SW 1271 (cell line): ENCODE measurements around the gene SUGP2.
A peak's percentile ranks its signal among the peaks of the same experiment; 100 is the strongest.
"Not testable (repeated sequence)": the region's sequence is repeated elsewhere in the genome, so short reads cannot be mapped to it uniquely, and the experiment has no call there.

Experiments used
- DNase-seq, 2 experiments: peaks; one replicate each; lab custom pipeline; 2025; lab: John Stamatoyannopoulos, UW

The SUGP2 gene

DNA sequence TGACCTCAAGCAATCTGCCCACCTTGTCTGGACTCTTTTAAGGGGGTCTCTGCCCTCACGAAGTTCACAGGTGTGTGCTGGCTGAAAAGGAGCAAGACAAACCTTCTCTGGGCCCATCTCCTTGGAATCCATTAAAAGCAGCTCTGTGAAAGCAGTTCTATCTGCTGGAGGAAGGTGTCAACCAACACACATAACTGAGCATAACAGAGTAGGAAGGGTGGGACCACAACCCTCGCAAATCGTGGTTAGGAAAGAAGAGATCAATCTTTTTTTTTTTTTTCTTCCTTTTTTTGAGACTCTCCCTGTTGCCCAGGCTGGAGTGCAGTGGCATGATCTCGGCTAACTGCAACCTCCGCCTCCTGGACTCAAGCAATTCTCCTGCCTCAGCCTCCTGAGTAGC is 1.4 kb downstream of the SUGP2 start:
- DNase-seq: no peak

DNA sequence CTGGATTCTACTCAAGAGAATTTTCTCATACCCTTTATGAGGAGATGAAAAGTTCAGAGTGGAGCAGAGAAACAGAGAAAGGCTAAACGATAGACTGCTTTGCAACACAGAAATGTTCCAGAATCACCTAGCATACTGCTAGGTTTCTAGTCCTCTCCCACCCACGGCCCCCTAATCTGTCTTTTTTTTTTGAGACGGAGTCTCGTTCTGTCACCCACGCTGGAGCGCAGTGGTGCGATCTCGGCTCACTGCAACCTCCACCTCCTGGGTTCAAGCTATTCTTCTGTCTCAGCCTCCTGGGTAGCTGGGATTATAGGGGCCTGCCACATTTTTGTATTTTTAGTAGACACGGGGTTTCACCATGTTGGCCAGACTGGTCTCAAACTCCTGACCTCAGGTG is 4.8 kb downstream of the SUGP2 start:
- DNase-seq: no peak

DNA sequence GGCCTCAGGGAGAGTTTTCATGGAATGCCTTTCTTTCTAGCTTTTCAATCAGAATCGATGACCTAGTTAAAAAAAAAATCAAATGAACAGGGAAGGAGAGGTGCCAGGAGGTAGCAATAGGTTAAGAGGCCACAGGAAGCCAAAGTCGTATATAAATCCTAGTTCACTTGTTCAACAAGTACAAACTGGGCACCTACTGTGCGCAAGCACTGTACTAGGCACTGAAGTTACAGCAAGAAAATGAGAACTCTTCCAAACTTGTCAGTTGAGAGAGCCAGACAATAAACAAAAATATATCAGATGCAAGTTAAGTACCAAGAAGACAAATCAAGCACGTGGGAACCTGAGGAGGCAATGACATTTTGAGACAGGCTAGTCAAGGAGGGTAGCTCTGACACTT is 6.1 kb downstream of the SUGP2 start:
- DNase-seq: no peak

DNA sequence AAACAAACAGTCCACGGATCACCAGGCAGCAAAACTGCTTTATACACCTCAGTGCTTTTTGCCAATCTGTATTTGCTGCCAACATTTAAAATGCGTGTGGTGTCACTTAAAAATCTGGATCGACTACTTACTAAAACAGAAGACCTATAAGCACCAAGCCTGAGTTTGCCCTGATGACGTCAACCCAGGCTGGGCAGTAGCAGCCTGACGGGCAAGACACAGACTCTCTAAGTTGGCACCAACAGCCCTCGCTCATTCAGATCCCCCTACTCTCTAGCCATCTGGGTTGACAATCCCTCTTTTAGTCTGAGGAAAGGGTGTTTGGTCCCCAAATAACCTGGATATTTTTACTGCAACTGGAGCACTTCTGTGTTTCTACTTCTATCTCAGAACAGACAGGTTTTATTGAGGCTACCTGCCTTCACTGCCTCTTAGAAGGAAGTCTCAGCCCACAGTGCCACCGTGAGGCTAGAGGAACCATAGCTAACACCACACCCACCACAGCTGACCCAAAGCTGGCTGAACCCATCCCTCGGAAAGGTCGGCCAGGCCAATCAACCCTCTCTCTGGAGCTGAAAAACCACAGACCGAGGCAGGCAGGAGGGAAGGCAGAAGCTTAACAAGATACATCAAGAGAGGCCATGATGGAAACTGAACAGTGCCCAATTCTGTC is 6.9 kb downstream of the SUGP2 start:
- DNase-seq: no peak

DNA sequence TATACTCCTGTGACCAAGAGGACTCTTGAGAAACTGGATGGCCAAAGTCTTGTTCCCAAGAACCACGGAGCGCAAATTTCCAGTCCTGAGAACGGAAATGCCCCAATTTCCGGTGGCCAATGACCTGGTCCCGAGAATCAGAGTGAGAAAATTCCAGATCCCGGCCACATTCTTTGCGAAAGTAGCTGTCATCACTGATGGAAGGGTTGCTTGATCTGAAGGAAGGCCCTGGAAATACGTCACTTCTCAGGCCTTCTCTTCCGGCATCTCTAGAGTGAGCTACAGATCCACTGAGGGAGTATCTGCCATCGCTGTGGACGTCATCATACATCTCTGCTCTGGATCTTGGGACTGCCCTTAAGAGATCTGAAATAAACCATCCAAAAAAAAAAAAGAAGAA is 7.5 kb downstream of the SUGP2 start:
- no peak for DNase-seq

DNA sequence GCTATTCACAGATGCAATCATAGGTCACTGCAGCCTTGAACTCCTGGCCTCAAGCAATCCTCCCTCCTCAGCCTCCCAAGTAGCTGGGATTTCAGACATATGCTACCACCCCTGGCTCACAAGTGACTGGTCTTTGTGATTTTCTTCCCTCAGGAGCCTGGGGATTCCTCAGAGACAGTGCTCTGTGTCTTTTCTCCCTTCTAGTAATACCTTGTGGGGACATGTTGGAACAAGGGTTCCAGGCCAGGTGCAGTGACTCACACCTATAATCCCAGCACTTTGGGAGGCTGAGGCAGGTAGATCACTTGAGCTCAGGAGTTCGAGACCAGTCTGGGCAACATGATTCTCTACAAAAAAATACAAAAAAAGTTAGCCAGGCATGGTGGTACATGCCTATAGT is 9.9 kb downstream of the SUGP2 start:
- not testable (repeated sequence) for DNase-seq

DNA sequence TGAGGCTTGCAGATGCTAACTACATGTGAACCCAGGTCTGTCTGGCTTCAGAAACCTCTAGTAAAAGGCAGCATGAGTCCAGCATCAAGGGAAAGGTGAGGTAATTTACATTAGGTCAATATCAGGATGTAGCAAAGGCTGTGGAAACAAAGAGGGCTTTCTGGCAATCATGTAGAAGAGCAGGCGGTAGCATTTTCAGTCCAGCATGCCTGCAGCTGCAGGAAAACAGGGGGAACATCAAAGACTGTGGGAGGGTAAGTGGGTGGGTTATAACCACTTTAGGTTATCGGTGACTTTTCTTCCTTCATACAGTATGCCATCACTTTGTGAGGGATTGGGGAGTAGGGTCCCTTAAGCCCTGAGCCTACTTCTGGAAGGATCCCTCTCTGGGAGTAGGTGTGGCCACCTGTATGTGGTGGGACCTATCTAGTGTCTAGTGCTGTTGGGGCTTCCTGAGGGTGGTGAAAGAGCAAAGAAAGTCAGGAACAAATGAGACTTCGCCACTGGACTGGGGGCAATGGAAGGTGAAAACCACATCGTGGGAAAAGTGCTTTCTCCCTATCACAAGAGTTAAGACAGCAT is 10.8 kb downstream of the SUGP2 start:
- DNase-seq: no peak

DNA sequence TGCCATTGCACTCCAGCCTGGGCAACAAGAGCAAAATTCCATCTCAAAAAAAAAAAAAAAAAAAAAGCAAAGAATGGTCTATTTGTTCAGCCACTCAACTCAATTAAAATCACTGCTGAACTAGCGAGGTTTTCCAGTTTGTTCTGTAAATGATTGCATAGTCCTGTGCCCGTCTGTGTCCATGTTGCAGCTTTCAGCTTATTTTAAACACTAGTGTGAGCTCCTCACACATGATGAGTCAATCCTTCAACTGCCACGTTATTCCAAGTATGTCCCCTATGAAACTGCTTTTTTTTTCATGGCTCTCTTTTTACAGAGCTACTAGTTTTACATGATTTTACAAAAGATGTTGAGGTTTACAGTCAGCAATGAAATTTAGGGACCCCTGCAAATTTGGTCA is 12.2 kb downstream of the SUGP2 start:
- no peak for DNase-seq

DNA sequence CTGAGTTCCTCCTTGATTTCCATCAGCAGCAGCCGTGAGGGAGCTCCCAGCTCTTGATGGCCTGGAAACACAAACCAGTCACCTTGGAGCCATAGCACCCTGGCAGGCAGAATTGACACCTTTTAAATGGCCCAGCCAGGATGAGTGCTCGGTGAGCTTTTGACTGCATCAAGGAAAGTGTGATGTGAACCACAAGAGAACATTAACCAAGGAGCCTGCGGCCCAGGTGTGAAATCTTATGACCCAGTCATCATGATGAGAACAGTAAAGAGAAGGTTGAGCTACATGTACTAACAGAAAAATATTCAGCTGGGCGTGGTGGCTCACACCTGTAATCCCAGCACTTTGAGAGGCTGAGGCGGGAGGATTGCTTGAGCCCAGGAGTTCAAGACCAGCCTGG is 22.8 kb downstream of the SUGP2 start:
- DNase-seq: no peak

DNA sequence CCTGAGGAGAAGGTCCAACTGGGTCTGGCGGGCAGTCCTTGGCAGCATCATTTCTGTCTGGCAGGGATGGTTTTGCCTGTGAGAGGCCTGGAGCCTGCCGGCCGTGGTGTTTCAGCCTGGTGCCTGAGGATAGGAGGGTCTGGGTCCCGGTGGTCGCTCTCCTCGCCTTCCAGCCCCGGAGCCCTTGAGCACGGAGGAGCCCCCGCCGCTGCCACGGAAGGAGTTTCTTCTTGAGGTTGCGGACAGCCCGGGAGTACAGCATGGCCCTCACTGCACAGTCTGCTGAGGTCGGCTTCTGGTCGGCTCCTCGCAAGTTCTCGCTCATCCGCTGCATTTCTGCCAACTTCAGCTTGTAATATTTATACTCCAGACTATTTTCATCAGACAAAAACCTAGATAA is 23.4 kb downstream of the SUGP2 start:
- no peak for DNase-seq

DNA sequence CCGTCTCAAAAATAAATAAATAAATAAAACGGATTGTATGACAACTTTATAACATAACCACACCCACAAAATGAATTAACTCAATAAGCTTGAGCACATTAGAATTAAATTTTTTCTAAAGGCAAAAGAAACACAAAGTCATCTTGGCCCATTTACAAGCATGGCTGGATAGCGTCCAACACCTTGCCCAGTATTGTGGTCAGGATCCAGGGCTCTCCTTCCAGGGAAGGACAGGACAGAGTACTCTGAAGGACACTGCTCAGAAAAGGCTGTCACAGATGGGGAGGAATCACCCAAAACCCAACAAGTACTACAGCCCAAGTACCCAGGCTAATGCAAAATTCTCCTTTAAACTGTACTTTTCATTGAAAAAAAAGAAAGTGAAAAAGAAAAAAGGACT is 27.1 kb downstream of the SUGP2 start:
- no peak for DNase-seq

DNA sequence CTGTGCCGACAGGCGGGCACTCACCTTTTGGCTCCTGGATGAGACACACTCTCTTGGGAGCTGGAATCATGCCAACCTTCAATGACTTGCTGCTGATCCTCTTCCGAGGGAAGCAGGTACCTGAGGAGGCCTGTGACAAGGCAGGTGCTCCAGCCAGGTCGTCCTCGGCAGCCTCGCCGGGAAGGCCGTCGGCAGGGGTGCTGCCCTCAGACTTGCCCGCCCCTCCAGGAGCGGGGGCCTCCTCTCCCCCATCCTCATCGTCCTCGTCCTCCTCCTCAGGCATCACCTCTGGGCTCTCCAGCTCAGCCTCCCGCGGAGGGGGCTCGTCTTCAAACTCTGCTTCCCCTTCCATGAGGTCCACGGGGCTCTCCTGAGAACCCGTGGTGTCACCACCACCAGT is 29.2 kb downstream of the SUGP2 start:
- no peak for DNase-seq

DNA sequence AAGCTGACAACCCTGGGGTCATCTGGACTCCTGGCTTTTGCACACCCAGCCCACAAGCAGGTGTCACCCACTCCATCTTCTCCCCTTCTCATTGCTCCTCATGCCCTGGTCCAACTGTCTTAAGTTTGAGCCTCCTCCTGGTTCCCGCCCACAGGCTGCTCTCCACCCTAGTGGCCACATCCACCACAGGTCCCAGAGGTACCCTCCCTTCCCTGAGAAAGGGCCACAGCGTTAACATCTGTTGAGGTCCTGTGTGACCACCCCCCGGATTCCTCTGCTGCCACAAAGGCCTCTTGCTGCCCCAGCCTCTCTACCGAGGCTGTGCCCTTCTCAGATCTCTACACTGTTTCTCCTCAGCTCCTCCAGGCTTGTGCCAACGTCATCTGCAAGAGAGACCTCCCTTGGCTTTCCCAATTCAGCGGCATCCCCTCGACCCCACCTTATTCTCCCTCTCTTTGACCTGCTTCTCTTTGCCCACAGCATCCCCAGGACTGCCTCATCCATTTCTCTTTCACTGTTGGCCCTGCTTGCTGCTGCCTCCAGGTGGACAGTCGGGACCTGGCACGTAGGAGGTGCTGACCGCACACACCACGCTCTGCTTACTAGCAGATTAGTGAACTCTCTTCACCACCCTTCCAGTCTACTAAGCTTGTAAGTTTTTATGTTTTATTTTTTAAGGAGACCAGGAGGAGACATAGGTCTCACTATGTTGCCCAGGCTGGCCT is 33.3 kb downstream of the SUGP2 start:
- no peak for DNase-seq

DNA sequence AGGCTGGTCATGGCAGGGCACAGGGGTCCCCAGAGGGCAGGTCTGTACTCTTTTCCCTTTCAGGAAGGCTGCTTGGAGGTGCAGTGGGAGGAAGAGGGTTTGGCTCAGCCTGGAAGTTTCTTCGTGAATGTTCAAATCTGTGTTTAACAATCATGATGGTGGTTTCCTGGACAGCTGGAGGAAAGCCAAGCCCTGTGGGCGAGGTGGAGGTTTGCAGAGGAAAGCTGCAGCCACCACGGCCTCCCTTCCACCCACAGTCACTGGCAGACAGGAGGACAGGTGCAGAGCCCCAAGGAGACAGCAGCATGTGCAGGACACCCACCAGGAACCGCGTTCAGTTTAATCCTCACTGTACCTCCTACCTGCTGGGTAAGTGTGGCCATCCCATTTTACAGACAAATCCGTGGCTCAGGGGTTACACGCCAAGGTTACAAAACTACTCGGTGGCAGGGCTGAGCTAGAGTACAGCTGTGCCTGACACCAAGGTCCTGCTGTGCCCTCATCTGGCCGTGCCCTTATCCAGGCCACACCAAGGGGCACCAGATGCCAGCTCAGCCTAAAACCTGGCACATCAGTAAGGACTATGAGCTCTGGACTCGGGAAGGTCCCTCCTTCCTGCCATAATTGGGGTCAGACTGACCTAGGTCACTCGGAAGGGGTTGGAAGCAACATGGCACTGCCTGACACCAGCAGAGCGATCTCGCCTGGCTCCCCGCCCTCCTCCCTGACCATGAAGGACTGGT is 34.1 kb downstream of the SUGP2 start:
- DNase-seq: no peak

DNA sequence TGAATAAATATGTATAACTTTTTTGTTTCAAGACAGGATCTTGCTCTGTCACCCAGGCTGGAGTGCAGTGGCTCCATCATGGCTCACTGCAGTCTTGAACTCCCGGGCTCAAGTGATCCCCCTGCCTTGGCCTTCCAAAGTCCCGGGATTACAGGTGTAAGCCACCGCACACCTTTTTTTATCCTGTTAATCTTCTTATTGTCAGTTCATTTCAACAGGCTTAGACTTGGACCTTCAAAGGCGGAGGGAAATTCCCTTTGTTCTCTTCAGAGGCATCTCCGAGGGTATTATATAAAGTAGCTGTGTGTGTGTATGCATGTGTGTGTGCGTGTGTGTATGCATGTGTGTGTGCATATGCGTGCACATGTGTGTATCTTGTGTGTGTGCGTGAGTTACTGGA is 35.0 kb downstream of the SUGP2 start:
- DNase-seq: no peak

DNA sequence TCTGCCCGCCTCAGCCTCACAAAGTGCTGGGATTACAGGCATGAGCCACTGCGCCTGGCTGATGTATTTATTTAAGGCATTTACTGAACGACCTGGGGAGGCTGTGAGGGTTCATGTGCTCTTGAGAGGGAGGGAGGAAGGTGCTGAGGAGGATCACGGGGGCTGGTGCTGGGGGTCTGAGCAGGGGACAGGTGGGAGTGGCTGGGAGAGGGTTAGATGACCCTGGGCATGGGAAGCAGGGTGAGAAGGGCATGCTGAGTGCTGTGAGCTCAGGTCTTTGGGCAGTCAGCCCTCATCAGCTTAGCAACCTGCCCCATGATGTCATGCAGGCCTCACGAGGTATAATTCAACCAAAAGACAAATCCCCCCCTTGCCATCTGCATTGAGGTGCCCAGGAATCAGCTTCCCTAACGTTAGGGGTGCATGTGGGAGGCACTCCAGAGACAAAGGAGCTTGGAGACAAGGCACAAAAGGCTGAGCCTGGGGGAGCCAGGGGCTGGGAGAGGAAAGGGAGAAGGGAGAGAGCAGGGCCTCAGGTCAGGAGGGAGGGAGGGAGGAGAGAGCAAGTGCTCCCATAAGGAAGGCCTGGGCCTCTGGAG is 36.4 kb downstream of the SUGP2 start:
- no peak for DNase-seq

DNA sequence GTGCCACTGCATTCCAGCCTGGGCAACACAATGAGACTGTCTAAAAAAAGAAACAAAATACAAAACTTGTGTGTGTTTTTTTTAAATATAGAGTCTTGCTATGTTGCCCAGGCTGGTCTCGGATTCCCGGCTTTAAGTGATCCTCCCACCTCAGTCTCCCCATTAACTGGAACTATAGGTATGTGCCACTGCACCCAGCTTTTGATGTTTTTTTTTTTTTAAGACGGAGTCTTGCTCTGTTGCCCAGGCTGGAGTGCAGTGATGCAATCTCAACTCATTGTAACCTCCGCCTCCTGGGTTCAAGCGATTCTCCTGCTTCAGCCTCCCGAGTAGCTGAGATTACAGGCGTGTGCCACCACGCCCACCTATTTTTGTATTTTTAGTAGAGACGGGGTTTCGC is 37.0 kb downstream of the SUGP2 start:
- no peak for DNase-seq

DNA sequence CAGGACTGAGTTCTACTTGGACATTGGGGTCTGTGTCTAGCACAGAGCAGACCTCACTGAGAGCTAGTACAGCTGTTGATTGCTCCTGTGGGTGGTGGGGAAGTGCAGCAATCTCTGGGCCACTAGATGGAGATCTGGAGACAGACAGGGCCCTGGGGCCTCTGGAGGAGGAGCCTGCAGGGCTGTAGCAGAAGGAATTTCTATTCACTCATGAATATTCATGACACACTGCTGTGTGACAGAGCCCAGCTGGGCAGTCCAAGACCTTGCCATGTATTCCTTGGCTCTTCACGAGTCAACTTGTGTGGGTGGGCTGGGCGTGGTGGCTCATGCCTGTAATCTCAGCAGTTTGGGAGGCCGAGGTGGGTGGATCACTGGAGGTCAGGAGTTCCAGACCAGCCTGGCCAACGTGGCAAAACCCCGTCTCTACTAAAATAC is 37.5 kb downstream of the SUGP2 start:
- DNase-seq: peak; percentile 41 to 67

DNA sequence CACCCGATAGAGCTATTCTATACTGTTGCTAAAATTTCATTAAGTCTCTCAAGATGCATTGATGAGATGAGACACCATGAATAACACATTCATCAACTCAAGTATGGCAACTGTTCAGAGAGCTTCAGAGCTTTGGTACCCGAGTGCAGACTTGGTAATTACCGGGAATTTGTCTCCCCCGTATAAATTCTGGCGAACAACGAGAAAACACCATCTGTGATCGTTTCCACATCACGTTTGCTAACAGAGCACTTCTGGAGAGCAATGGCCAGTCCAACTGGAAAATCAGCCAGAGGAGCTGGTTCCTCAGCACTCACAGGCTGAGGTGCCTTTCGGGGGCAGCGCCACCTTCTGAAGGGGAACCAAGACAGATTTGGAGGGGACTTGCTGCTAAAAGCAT is 40.2 kb downstream of the SUGP2 start:
- no peak for DNase-seq

DNA sequence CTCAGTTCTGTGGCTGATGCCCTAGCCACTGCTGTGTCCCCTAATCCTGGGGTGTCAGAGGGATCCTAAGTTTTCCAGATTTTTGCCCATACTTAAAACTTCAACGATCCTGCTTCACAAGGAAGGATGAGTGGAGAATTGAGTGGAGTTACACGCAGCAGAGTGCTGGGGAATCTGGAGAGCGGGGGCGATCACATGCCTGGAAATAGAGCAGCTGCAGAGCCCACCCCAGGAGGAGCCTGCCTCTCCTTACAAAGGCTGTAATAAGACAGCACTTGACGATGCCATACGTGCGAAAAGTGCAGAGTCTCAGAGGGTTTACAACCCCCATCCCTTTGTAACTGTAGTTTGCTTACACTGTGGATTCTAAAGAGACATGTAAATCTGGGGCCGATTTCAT is 40.6 kb downstream of the SUGP2 start:
- DNase-seq: no peak

DNA sequence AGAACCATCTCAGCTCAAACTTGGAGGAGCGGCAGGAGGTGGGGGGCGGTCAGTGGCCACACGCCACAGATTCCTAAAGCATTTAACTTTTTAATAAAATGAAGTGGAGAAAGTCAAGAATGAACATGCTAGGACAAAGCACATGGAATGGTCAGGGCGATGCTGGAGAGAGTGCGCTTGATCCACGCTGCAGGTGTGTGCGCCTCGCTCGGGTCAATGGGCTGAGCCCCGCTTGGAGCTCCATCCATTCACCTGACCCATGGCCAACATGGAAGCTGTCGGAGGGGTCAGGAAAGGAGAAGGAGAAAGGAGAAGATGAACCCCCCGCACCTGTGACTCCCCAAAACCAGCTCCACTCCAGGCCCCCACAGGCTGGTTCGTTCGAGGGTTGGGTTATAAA is 41.8 kb downstream of the SUGP2 start:
- DNase-seq: no peak

DNA sequence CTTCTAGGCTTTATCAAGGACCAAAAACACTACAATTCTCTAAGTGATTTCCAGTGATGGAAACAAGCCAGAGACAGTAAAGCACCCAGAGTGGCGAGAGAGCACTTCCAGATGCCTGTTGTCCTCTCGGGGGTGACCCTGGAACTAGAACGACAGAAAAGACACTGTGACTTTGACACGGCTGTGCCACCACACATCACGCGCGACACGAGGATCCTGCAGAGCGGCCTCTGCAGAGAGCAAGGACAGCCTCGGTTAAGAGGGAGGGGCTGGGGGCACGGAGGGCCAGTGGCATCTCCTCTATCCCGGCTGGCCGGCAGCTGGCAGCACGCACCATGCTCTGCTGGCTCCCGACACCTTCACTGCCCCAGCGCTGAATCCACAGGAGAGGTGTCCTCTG is 42.3 kb downstream of the SUGP2 start:
- DNase-seq: no peak
